OCI-LY7 (cell line): ENCODE results near the gene MSRB3. TPM values are rescaled to one million over a fixed set of nuclear protein-coding genes. Genes with fewer than 3 reads are reported as not detected.

Experiments
- BruUV-seq: library from RNA; stranded (reverse); fragments of 400-500 nt; replicated peaks from 2 replicates; lab custom pipeline; 2021; lab: Mats Ljungman, UMichigan
- CTCF ChIA-PET: fragments of 300-600 bp; sonication (Branson Sonifier 250); formaldehyde crosslinking; loops from one replicate; lab custom pipeline; 2022; ENCODE audit warnings: antibody characterized with exemption; ENCODE audit not compliant: unreplicated experiment; lab: Charles Lee
- POLR2A ChIA-PET: fragments of 300-600 bp; sonication (Branson Sonifier 250); formaldehyde crosslinking; loops from one replicate; lab custom pipeline; 2022; ENCODE audit warnings: antibody characterized with exemption; lab: Charles Lee
- DNase-seq: peaks from one replicate; pipeline ENCODE4 v3.0.0-alpha.2; 2015; ENCODE audit warnings: low spot score
- H2AFZ ChIP-seq: fragments of 200-600 bp; sonication (generic), shearing (Covaris generic); 2 replicates; pipeline ENCODE4 v1.6.1; 2014; ENCODE audit warnings: mild to moderate bottlenecking, antibody characterized with exemption, low read length, moderate library complexity
- H3K27ac ChIP-seq: fragments of 200-600 bp; sonication (generic); 2 replicates; pipeline ENCODE4 v1.5.1; 2014; ENCODE audit warnings: mixed run types, low read depth, mild to moderate bottlenecking, moderate library complexity, low read length, inconsistent platforms; ENCODE audit not compliant: poor library complexity, severe bottlenecking
- H3K36me3 ChIP-seq: fragments of 200-600 bp; sonication (generic); 2 replicates; pipeline ENCODE4 v1.6.1; 2014; ENCODE audit warnings: mild to moderate bottlenecking, antibody characterized with exemption, low read length, moderate library complexity, mixed read lengths; ENCODE audit not compliant: insufficient read depth
- H3K4me1 ChIP-seq: fragments of 200-600 bp; sonication (generic); 2 replicates; pipeline ENCODE4 v1.5.1; 2014; ENCODE audit warnings: mild to moderate bottlenecking, low read length; ENCODE audit not compliant: insufficient read depth, poor library complexity, severe bottlenecking
- H3K4me2 ChIP-seq: fragments of 200-600 bp; sonication (generic); 2 replicates; pipeline ENCODE4 v1.6.1; 2014; ENCODE audit warnings: mild to moderate bottlenecking, low read length
- H3K4me3 ChIP-seq: fragments of 200-600 bp; sonication (generic); 2 replicates; pipeline ENCODE4 v1.5.1; 2014; ENCODE audit warnings: mild to moderate bottlenecking, low read depth, low read length; ENCODE audit not compliant: poor library complexity, severe bottlenecking
- H3K79me2 ChIP-seq: fragments of 200-600 bp; sonication (generic); 2 replicates; pipeline ENCODE4 v1.6.1; 2016; ENCODE audit warnings: low read depth, mild to moderate bottlenecking, low read length, moderate library complexity, mixed read lengths; ENCODE audit not compliant: insufficient read depth
- H3K9me2 ChIP-seq: fragments of 200-600 bp; sonication (generic); 2 replicates; pipeline ENCODE4 v1.6.1; 2016; ENCODE audit warnings: mild to moderate bottlenecking, low read length, mixed read lengths; ENCODE audit not compliant: insufficient read depth
- H3K9me3 ChIP-seq: fragments of 200-600 bp; sonication (generic); 2 replicates; pipeline ENCODE4 v1.6.1; 2014; ENCODE audit warnings: mild to moderate bottlenecking, mixed run types, low read length, mixed read lengths
- H4K20me1 ChIP-seq: fragments of 200-600 bp; sonication (generic); 2 replicates; pipeline ENCODE4 v1.6.1; 2014; ENCODE audit warnings: mild to moderate bottlenecking, antibody characterized with exemption, low read length, moderate library complexity, mixed read lengths; ENCODE audit not compliant: insufficient read depth
- EZH2phosphoT487 ChIP-seq: fragments of 200-600 bp; sonication (generic); IDR thresholded peaks from 2 replicates; pipeline ENCODE4 v1.6.1; 2018; ENCODE audit warnings: low read depth, borderline replicate concordance, mild to moderate bottlenecking, mixed run types, antibody characterized with exemption, low read length, moderate library complexity, mixed read lengths
- intact Hi-C: fragments of 100-400 bp; cut with micrococcal nuclease; formaldehyde crosslinking; loops from one replicate; pipeline ENCODE4 v1.10.0; 2022; ENCODE audit not compliant: unreplicated experiment
- total RNA-seq, 2 experiments: library from RNA; depleted of rRNA in 1 of 2; stranded (reverse); fragments of >200 nt in 1 of 2; shearing (Covaris generic) in 1 of 2; gene quantifications; 2 replicates each; pipeline ENCODE4 v1.2.3, GENCODE V29; 2014 to 2022
- TF ChIP-seq, protein P1 (sequence below): fragments of 200-600 bp; sonication (generic); conservative IDR thresholded peaks from 2 replicates; pipeline ENCODE4 v1.5.1; 2014; ENCODE audit warnings: mild to moderate bottlenecking, antibody characterized with exemption, low read length, moderate library complexity, mixed read lengths

Gene MSRB3
- total RNA-seq, 2 experiments from 2014 or later = not detected

DNA sequence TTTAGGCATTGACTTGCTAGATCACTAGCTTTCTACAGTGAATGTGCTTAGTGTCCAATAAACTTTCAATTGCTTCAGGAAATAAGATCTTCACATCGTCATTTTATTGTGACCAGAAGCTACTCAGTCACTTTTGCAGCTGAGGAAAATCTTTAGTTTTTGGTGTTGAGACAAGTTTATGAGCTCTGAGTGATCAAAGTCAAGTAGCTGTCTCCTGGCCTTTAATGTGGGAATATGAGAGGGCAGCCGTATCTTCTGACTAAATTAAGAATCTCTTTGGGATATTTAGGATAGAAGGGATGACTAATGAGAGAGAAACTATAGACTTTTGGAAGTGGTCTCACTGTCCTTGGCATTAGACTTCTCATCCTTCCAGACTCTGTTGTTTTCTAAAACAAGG lies 21.6 kb downstream of the MSRB3 start:
- H3K36me3 ChIP-seq = no peaks in the 10 kb centered on the region
- CTCF ChIA-PET = no interaction called here
- no peaks in the 10 kb centered on the region for H3K79me2 ChIP-seq
- no peaks in the 10 kb centered on the region for H3K9me2 ChIP-seq
- no peaks in the 10 kb centered on the region for H3K9me3 ChIP-seq
- POLR2A ChIA-PET = interaction anchor here (0.6 to 0.7 kb wide), 2 partner anchors 21 to 490 kb away, joined by 3 read pairs; no protein-coding TSS in a partner anchor
- TF ChIP-seq, protein P1, sequence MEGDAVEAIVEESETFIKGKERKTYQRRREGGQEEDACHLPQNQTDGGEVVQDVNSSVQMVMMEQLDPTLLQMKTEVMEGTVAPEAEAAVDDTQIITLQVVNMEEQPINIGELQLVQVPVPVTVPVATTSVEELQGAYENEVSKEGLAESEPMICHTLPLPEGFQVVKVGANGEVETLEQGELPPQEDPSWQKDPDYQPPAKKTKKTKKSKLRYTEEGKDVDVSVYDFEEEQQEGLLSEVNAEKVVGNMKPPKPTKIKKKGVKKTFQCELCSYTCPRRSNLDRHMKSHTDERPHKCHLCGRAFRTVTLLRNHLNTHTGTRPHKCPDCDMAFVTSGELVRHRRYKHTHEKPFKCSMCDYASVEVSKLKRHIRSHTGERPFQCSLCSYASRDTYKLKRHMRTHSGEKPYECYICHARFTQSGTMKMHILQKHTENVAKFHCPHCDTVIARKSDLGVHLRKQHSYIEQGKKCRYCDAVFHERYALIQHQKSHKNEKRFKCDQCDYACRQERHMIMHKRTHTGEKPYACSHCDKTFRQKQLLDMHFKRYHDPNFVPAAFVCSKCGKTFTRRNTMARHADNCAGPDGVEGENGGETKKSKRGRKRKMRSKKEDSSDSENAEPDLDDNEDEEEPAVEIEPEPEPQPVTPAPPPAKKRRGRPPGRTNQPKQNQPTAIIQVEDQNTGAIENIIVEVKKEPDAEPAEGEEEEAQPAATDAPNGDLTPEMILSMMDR = no peak
- TF ChIP-seq EZH2phosphoT487 = no peak
- no peak for DNase-seq
- H3K4me3 ChIP-seq = no peak overlapping the region
- H3K4me1 ChIP-seq = no peaks in the 10 kb centered on the region
- no peak overlapping the region for H3K27ac ChIP-seq
- intact Hi-C loops = no loop called here
- no peak overlapping the region for H2AFZ ChIP-seq
- H3K4me2 ChIP-seq = no peak overlapping the region
- BruUV-seq = no TSS peak
- no peaks in the 10 kb centered on the region for H4K20me1 ChIP-seq

DNA sequence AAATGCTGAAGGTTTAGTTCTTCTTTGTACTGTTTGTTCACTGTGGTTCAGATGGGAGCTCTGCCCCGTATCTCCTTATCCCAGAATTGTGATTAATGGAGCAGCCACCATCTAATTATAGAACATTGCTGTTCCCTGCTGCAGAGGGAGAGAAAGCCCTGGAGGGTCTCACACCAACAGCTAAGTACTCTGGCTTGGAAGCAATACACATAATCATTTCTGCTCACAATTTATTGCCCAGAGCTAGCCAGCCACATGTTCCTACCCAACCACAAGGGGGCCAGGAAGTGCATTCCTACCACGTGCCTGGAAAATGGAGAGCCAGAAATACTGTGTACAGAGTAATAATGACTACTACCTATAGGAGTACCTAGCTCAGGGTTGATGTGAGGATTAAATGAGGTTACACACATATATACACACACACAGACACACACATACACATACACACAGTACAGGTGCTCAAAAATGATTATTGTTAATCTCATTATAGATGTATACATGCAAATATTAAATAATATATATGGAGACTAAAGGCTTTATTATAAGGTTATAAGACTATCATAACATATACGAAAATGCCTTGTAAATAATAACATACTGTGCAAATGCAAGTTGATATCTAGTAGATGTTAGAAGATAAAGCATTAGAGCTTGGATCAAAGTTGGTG lies 22.3 kb downstream of the MSRB3 start:
- Histone ChIP-seq H3K4me2 (no peak overlapping the region), H3K27ac (no peak overlapping the region), H3K9me2 (no peaks in the 10 kb centered on the region), H3K4me3 (no peak overlapping the region), H3K36me3 (no peaks in the 10 kb centered on the region), H4K20me1 (no peaks in the 10 kb centered on the region), H2AFZ (no peak overlapping the region), H3K9me3 (no peaks in the 10 kb centered on the region), H3K79me2 (no peaks in the 10 kb centered on the region), H3K4me1 (no peaks in the 10 kb centered on the region)
- intact Hi-C loops = no loop called here
- no TSS peak for BruUV-seq
- POLR2A ChIA-PET = interaction anchor here (0.7 to 1.1 kb wide), 2 partner anchors 11 to 21 kb away, joined by 3 to 4 read pairs; no protein-coding TSS in a partner anchor
- CTCF ChIA-PET = no interaction called here
- DNase-seq = peak; percentile 1
- TF ChIP-seq, protein P1 = peak; percentile 37; the same call in 1 of the 2 replicates
- no peak for TF ChIP-seq EZH2phosphoT487

DNA sequence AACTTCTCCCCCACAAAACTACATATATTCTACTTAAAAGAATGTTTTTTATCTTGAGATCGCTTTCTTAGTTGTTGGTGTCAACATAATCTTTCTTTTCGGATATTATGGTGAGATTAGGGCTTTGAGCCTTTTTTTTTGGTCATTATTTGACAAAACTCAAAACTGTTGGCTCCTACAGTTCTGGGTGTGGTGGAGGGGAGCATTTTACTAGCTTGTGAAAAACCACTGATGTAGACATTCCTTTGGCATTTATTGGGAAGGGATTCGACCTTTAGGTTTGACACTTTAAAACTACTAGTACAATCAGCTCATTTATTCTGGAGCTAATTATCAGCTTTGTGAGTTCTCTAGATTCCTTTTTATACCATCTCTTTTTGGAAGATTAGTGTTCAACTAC lies 24.4 kb downstream of the MSRB3 start:
- no peak for DNase-seq
- intact Hi-C loops = no loop called here
- CTCF ChIA-PET = no interaction called here
- Histone ChIP-seq H3K4me2 (no peak overlapping the region), H4K20me1 (no peaks in the 10 kb centered on the region), H3K36me3 (no peaks in the 10 kb centered on the region), H3K4me3 (no peak overlapping the region), H3K9me3 (no peaks in the 10 kb centered on the region), H3K79me2 (no peaks in the 10 kb centered on the region), H2AFZ (no peak overlapping the region), H3K27ac (no peak overlapping the region), H3K4me1 (no peaks in the 10 kb centered on the region), H3K9me2 (no peaks in the 10 kb centered on the region)
- POLR2A ChIA-PET = interaction anchor here (0.7 to 0.8 kb wide), 2 partner anchors 390 to 632 kb away, joined by 3 read pairs; no protein-coding TSS in a partner anchor
- BruUV-seq = no TSS peak
- TF ChIP-seq EZH2phosphoT487 = no peak
- TF ChIP-seq, protein P1 = no peak
